H7 (cell line): ENCODE data around the gene LRRK2. TPM values are rescaled to one million over a fixed set of nuclear protein-coding genes. Genes with fewer than 3 reads are reported as not detected.
"Not testable (repeated sequence)": the region's sequence is repeated elsewhere in the genome, so short reads cannot be mapped to it uniquely, and the experiment has no call there.

ENCODE experiments used
- DNase-seq: peaks from one replicate; pipeline ENCODE4 v3.0.0; 2012
- H3K27me3 ChIP-seq: 2 replicates; pipeline ENCODE4 v1.6.0; 2011; ENCODE audit warnings: mild to moderate bottlenecking, low read length; ENCODE audit not compliant: control insufficient read depth, insufficient read depth
- H3K36me3 ChIP-seq: replicated peaks from 2 replicates; pipeline ENCODE4 v1.5.1; 2011; ENCODE audit warnings: low read length; ENCODE audit not compliant: control insufficient read depth, insufficient read depth
- H3K4me3 ChIP-seq: 2 replicates; pipeline ENCODE4 v1.5.1; 2011; ENCODE audit warnings: low read depth, mild to moderate bottlenecking, control low read depth, low read length, moderate library complexity; ENCODE audit not compliant: insufficient read depth
- total RNA-seq: library from RNA; depleted of rRNA; stranded (reverse); fragments of >200 nt; shearing (Covaris generic); gene quantifications from 2 replicates; pipeline ENCODE4 v1.2.3, GENCODE V29; 2014

LRRK2 gene
- total RNA-seq, 1 experiment from 2014 or later: 0.14 TPM

GRCh38 chr12:40225984-40226602 lies 1.3 kb downstream of the LRRK2 start:
- H3K36me3 ChIP-seq: no peaks in the 10 kb centered on the region
- H3K27me3 ChIP-seq: peaks cover 26% of the 10 kb centered on the region
- no peak overlapping the region for H3K4me3 ChIP-seq
- DNase-seq: no peak

- Histone ChIP-seq H3K36me3 (no peaks in the 10 kb centered on the region), H3K27me3 (peaks cover 26% of the 10 kb centered on the region), H3K4me3 (no peak overlapping the region)
- DNase-seq: no peak
These were observed 1.9 kb downstream of the LRRK2 start for GRCh38 chr12:40226705-40227104.

GRCh38 chr12:40227447-40227846 lies 2.6 kb downstream of the LRRK2 start:
- no peak for DNase-seq
- Histone ChIP-seq H3K4me3 (no peak overlapping the region), H3K36me3 (no peaks in the 10 kb centered on the region), H3K27me3 (peaks cover 26% of the 10 kb centered on the region)

GRCh38 chr12:40228727-40229126 lies 3.9 kb downstream of the LRRK2 start:
- no peak overlapping the region for H3K4me3 ChIP-seq
- no peaks in the 10 kb centered on the region for H3K36me3 ChIP-seq
- no peak for DNase-seq
- H3K27me3 ChIP-seq: peaks cover 20% of the 10 kb centered on the region

- Histone ChIP-seq H3K4me3 (no peak overlapping the region), H3K27me3 (peaks cover 8% of the 10 kb centered on the region), H3K36me3 (no peaks in the 10 kb centered on the region)
- no peak for DNase-seq
These were observed 5.2 kb downstream of the LRRK2 start for GRCh38 chr12:40229690-40230651.

- Histone ChIP-seq H3K4me3 (no peak overlapping the region), H3K27me3 (no peaks in the 10 kb centered on the region), H3K36me3 (no peaks in the 10 kb centered on the region)
- no peak for DNase-seq
These were observed 7.8 kb downstream of the LRRK2 start for GRCh38 chr12:40232602-40233001.

GRCh38 chr12:40233741-40234367 lies 9.1 kb downstream of the LRRK2 start:
- no peaks in the 10 kb centered on the region for H3K27me3 ChIP-seq
- H3K36me3 ChIP-seq: no peaks in the 10 kb centered on the region
- no peak overlapping the region for H3K4me3 ChIP-seq
- DNase-seq: no peak

GRCh38 chr12:40236357-40236850 lies 11.6 kb downstream of the LRRK2 start:
- Histone ChIP-seq H3K27me3 (no peaks in the 10 kb centered on the region), H3K4me3 (no peak overlapping the region), H3K36me3 (no peaks in the 10 kb centered on the region)
- DNase-seq: no peak

GRCh38 chr12:40238266-40238902 lies 13.6 kb downstream of the LRRK2 start:
- no peak for DNase-seq
- no peaks in the 10 kb centered on the region for H3K27me3 ChIP-seq
- H3K4me3 ChIP-seq: no peak overlapping the region
- no peaks in the 10 kb centered on the region for H3K36me3 ChIP-seq

GRCh38 chr12:40238979-40239378 lies 14.2 kb downstream of the LRRK2 start:
- Histone ChIP-seq H3K27me3 (no peaks in the 10 kb centered on the region), H3K4me3 (no peak overlapping the region)

GRCh38 chr12:40240779-40241178 lies 16.0 kb downstream of the LRRK2 start:
- no peaks in the 10 kb centered on the region for H3K36me3 ChIP-seq
- H3K27me3 ChIP-seq: no peaks in the 10 kb centered on the region
- H3K4me3 ChIP-seq: no peak overlapping the region
- no peak for DNase-seq

More at GRCh38 chr12:40238979-40239378, 14.2 kb downstream of the LRRK2 start:
- DNase-seq: no peak
- no peaks in the 10 kb centered on the region for H3K36me3 ChIP-seq

GRCh38 chr12:40241741-40242140 lies 16.9 kb downstream of the LRRK2 start:
- H3K27me3 ChIP-seq: no peaks in the 10 kb centered on the region
- H3K36me3 ChIP-seq: no peaks in the 10 kb centered on the region
- no peak overlapping the region for H3K4me3 ChIP-seq
- DNase-seq: no peak

GRCh38 chr12:40244526-40245156 lies 19.8 kb downstream of the LRRK2 start:
- not testable (repeated sequence) for H3K36me3 ChIP-seq, DNase-seq, H3K27me3 ChIP-seq, H3K4me3 ChIP-seq

GRCh38 chr12:40248034-40248433 lies 23.2 kb downstream of the LRRK2 start:
- Histone ChIP-seq H3K27me3 (no peaks in the 10 kb centered on the region), H3K36me3 (no peaks in the 10 kb centered on the region), H3K4me3 (no peak overlapping the region)
- DNase-seq: no peak
